GOT3 (cell line): ENCODE results near the gene BCAS3.
"Not testable (repeated sequence)": the region's sequence is repeated elsewhere in the genome, so short reads cannot be mapped to it uniquely, and the experiment has no call there.

Experiments used
- DNase-seq: peaks from one replicate; lab custom pipeline; 2025; ENCODE audit warnings: mixed read lengths; lab: John Stamatoyannopoulos, UW

BCAS3 gene

DNA sequence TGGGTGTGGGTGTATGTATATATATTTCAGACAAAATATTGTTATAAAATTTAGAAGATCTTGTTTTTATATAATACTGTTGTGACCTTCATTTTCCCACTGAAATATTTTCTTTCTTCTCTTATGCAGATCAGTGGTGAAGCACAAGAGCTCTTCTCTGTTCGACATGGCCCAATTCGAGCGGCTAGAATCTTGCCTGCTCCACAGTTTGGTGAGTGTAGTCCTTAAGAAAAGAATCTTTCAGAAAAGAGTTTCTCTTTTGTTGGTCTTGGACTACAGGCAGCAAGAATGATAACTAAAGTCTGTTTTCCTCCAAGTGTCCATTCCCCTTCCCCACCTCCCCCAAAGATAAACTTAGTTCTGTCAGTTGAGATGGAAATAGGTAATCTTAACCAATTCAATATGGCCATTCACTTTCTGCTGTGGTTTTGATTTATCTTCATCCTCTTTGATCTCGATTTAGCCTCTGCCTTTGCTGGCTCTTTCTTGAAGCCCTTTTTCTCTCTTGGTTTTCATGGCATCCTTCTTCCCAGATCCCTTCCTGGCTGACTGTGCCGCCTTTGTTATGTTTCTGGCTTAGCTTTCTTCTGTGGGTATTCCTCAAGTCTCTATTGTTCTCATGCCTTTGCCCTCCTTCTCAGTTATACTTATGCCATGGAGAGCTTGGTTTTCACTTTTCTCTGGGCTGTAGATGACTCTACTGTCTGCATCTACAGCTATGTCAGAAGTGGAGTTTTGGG is 69.6 kb downstream of the BCAS3 start:
- no peak for DNase-seq

DNA sequence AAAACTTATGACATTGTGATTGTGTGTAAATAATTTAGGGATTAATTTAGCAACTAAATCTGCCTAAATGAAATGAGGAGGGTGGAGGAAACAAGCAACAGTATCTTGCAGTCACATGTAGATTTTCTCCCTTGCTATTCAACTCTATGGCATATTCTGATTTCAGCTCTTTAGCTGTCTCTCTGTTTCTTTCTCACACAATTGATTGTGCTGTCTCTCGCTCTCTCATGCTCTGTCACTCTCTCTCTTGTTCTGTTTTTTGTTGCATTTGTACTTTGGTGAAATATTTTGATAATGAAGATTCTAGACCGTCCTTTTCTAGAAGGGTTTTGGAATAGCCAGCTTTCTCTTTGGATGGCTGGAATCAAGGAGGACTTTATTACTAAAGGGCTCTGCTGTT is 70.6 kb downstream of the BCAS3 start:
- no peak for DNase-seq

DNA sequence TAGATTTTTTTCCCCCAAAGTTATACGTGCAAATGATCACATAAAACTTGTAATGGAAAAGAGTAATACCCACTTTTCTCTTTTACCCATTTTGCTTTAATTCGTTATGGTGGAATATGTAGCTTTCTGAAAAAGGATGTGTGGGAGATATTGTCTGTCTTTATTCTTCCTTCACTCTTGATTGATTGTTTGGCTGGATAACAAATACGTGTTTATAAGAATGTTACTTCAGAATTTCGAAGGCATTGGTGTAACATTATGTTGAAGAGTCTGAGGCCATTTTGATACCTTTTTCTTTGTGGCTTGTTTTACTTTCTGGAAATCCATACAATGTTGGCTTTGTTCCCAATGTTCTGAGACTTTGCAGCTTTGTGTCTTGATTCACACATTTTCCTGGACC is 71.4 kb downstream of the BCAS3 start:
- DNase-seq = no peak

DNA sequence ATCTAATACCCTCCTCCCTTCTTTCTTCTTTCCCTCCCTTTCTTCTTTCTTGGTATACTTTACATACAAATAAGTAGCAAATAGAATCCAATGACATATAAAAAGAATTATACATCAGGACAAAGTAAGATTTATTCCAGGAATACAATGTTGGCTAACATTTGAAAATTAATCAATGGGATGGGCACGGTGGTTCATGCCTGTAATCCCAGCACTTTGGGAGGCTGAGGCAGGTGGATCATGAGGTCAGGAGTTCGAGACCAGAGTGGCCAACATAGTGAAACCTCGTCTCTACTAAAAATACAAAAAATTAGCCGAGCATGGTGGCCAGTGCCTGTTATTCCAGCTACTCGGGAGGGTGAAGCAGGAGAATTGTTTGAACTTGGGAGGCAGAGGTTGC is 72.1 kb downstream of the BCAS3 start:
- no peak for DNase-seq

DNA sequence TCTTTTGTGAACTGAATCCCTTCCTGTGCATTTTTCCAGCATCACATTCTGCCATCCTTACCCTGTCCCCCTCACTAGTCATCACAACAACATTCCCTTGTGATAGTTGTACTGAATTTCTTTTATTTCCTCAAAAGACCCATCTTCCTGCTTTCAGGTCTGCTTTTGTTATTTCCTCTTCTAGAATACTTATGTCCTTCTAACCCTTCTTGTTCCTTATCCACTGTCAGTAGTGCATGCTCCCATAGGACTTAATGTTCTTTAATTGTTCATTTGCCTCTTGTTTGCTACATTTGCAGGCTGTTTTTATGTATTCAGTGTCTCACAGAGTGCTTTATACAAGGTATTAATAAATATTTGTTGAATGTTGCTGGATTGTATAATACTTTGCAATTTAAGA is 73.0 kb downstream of the BCAS3 start:
- no peak for DNase-seq

DNA sequence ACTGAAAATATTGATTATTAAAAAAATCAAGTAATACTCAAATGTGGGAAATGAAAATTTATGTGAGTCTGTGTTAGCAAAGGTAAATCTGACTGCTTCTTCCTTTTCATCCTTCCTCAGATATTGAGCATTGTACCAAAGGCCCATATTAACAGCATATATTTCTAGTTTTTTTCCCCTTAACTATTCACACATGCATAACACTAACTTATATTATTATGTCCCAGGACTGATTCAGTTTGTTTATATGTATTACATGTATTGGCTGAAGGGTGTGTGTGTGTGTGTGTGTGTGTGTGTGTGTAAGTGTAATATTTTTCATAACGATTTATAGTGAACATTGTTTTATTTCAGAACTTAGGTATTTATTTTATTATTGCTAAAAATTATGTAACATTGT is 74.2 kb downstream of the BCAS3 start:
- DNase-seq = no peak

DNA sequence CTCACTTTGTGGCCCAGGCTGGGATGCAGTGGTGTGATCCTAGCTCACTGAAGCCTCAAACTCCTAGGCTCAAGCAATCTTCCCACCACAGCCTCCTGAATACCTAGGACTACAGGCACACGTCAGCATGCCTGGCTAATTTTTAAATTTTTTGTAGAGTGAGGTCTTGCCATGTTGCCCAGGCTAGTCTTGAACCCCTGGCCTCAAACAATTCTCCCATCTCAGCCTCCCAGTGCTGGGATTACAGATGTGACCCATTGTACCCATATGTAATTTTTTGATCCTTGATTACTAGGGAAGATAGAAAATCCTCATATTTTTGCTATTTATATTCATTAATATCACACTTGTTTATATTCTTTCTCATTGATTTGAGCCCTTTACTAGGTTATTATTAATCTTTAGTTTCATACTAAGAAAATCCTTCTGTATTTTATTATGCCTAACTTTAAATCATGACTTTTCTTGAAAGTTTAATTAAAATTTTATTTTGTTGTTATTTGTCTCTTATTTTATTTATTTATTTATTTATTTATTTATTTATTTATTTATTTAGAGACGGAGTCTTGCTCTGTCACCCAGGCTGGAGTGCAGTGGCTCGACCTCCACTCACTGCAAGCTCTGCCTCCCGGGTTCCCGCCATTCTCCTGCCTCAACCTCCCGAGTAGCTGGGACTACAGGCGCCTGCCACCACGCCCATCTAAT is 75.4 kb downstream of the BCAS3 start:
- no peak for DNase-seq

DNA sequence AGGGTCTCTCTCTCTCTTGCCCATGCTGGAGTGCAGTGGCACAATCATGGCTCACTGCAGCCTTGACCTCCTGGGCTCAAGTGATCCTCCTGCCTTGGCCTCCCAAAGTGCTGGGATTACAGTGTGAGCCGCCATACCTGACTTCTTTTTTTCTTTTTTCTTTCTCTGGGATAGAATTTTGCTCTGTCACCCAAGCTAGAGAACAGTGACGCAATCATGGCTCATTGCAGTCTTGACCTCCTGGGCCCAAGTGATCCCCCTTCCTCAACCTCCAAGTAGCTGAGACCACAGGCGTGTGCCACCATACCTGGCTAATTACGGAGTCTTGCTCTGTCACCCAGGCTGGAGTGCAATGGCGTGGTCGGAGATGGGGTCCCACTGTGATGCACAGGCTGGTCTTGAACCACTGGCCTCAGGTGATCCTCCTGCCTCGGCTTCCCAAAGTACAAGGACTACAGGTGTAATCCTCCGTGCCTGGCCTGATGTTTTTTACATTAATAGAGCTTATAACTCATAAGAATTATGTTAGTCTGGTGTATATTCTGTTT is 76.5 kb downstream of the BCAS3 start:
- DNase-seq = no peak

DNA sequence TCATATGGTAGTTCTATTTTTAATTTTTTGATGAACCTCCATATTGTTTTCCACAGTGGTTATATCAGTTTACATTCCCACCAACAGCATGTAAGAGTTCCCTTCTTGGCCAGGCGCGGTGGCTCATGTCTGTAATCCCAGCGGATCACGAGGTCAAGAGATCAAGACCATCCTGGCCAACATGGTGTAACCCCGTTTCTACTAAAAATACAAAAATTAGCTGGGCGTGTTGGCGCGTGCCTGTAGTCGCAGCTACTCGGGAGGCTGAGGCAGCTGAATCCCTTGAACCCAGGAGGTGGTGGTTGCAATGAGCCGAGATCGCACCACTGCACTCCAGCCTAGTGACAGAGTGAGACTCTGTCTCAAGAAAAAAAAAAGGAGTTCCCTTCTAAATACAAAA is 79.1 kb downstream of the BCAS3 start:
- DNase-seq = not testable (repeated sequence)

DNA sequence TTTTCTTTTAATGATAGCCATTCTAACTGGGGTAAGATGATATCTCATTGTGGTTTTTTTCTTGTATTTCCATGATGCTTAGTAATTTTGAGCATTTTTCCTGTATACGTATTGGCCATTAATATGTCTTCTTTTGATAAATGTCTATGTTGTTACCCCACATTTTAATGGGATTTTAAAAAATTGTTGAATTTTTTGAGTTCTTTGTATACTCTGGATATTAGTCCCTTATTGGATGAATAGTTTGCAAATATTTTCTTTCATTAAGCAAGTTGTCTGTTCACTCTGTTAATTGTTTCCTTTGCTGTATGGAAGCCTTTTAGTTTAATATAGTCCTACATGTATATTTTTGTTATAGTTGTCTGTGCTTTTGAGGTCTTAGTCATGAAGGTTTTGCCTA is 79.8 kb downstream of the BCAS3 start:
- no peak for DNase-seq

DNA sequence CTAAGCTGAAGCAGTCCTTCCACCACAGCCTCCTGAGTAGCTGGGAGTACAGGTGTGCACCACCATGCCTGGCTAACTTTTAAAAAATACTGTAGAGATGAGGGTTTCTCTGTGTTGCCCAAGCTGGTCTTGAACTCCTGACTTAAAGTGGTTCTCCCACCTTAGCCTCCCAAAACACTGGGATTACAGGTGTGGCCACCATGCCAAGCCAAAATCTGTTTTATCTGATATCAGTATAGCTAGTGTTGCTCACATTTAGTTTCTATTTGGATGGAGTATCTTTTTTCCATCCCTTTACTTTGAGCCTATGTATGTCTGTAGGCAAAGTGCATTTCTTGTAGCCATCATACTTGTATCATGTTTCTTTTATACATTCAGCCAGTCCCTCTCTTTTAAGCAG is 82.1 kb downstream of the BCAS3 start:
- no peak for DNase-seq

DNA sequence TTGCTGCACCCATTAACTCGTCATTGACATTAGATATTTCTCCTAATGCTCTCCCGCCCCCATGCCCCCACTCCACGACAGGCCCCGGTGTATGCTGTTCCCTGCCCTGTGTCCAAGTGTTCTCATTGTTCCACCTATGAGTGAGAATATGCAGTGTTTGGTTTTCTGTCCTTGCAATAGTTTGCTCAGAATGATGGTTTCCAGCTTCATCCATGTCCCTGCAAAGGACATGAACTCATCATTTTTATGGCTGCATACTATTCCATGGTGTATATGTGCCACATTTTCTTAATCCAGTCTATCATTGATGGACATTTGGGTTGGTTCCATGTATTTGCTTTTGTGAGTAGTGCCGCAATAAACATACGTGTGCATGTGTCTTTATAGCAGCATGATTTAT is 83.7 kb downstream of the BCAS3 start:
- not testable (repeated sequence) for DNase-seq

DNA sequence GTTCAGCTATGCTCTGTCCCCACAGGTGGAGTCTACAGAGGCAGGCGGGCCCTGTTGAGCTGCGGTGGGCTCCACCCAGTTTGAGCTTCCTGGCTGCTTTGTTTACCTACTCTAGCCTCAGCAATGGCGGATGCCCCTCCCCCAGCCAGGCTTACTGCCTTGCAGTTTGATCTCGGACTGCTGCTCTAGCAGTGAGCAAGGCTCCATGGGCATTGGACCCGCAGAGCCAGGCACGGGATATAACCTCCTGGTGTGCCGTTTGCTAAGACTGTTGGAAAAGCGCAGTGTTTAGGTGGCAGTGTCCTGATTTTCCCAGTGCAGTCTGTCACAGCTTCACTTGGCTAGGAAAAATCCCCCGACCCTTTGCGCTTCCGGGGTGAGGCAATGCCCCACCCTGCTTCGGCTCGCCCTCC is 89.1 kb downstream of the BCAS3 start:
- DNase-seq = no peak

DNA sequence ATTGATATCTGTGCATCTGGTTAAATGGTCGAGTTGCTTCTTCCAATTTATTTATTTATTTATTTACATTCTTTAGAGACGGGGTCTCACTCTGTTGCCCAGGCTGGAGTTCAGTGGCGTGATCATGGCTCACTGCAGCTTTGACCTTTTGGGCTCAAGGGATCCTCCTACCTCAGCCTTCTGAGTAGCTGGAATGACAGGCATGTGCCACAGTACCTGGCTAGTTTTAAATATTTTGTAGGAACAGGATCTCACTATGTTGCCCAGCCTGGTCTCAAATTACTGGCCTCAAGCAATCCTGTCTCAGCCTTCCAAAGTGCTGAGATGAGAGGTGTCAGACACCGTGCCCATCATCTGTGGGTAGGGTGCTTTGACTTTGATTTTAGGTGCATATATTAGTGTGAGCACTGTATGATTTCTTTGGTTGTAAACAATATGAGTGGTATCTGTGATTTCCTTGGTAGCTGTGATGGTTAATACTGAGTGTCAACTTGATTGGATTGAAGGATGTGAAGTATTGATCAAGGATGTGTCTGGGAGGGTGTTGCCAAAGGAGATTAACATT is 90.2 kb downstream of the BCAS3 start:
- DNase-seq = no peak

DNA sequence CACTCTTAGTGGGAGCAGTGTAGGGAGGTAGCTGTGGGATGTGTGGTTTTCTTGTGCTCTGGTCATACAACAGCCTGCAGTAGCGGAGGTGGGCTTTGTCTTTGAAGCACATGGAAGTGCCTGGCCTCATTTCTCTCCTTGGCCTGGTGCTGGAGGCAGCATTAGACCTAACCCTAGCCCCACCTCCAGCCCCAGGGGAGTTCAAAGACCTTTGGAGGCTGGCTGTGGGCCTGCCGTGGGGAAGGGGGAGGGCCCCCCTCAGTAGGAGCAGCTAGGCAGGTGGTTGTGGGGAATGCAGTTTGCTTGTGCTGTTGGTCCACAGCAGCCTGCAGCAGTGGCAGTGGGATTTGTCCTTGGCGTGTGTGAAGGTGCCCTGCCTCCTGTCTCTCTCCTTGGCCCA is 91.7 kb downstream of the BCAS3 start:
- DNase-seq = no peak

DNA sequence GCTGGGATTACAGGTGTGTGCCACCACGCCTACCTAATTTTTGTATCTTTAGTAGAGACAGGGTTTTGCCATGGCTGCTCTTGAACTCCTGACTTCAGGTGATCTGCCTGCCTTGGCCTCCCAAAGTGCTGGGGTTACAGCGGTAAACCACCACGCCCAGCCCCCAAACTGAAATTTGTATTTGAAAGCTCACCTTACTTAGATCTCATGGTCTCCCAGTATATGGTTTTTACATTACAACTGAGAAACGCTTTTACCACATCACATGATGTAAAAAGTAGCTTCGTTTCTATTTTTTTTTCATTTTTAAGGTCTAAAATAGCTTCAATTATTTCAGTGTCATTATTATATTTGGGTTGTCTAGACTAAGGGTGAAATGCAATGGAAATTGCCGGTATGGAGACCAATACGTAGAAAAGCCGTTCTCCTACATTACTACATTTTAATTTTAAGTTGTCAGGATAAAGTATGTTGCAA is 93.3 kb downstream of the BCAS3 start:
- DNase-seq = no peak

DNA sequence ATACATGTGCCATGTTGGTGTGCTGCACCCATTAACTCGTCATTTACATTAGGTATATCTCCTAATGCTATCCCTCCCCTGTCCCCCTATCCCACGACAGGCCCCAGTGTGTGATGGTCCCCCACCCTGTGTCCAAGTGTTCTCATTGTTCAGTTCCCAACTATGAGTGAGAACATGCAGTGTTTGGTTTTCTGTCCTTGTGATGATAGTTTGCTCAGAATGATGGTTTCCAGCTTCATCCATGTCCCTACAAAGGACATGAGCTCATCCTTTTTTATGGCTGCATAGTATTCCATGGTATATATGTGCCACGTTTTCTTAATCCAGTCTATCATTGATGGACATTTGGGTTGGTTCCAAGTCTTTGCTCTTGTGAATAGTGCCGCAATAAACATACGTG is 94.0 kb downstream of the BCAS3 start:
- not testable (repeated sequence) for DNase-seq

DNA sequence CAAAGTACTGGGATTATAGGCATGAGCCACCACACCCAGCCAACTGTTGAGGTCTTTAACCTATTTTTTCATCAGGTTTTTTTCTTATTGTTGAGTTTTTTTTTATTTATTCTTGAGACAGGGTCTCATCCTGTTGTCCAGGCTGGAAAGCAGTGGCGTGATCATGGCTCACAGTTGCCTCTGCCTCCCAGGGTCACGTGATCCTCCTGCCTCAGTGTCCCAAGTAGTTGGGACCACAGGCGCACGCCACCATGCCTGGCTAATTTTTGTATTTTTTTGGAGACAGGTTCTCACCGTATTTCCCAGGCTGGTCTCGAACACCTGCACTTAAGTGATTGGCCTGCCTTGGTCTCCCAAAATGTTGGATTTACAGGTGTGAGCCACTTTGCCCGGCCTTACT is 95.9 kb downstream of the BCAS3 start:
- DNase-seq = no peak

DNA sequence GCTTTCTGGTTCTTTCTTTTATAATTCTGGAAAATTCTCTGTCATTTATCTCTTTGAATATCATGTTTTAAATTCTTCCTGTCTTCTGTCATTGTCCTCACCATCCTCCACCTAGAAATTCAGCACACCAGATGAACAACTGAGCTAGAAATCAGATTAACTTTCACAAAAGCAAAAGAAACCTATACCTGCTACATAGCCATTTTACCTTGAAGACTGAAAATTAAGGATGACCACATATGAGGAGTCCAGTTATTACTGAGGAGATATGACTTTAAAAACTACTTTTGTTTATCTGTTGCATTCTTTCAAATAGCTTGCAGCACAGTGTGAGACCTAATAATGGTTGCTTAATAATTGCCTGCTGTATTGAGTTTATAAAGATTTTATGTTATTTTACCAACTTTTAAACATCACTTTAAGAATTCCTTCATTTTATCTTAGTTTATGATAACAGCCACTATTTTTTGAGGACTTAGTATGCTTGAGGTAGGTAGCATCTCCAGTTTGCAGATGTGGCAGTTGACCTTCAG is 104.3 kb downstream of the BCAS3 start:
- DNase-seq = no peak

DNA sequence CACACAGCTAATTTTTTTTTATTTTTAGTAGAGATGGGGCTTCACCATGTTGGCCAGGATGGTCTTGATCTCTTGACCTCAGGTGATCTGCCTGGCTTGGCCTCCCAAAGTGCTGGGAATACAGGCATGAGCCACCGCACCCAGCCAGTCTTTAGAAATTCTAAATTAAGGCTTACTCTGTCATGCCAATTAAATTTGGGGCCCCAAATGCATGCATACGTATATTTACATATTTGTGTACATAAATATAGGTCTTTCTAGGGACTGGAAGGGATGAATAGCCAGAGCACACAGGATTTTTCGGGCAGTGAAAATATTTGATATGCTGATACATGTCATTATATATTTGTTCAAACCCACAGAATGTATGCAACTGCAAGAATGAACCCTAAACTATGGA is 105.1 kb downstream of the BCAS3 start:
- DNase-seq = no peak

DNA sequence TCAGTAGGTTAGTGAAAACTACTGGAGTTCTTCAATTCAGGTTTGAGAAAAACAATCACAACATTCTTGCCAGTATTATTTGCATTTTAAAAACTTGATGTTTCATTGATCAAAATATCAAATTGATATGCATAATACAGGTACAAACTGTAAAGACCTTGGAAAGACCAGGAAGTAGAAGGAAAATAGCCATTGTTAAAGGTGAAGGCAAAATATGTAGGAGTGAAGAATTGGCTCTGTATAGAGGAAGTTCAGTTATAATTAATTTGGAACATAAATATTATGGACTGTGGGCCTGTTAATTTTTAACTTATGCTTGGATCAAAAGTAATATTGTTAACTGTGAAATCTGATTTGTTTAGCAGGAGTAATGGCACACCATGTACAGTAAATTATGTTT is 112.6 kb downstream of the BCAS3 start:
- no peak for DNase-seq

DNA sequence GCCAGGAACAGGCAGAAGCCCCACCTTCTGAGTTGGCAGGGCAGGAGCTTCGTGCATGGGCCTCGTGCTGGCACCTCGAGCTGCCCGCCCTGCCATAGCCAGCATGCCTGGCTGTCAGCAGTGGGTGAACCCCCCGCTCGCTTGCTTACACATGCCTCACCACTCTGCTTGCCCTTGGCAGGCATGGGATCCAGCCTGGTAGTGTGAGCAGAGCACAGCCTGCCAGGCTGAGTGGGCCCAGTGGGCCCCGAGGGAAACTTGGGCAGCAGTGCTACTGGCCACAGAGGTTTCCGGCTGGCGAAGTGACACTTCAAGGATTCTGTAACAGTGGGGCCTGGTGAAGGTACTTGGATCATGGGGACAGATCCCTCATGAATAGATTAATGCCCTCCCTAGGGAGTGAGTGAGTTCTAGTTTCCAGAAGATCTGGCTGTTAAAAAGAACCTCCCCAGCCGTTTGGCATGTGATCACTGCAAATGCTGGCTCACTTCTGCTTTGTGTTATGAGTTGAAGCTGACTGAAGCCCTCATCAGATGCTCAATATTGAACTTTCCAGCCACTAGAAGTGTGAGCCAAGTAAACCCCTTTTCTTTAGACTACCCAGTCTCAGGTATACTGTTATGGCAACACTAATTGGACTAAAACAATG is 114.7 kb downstream of the BCAS3 start:
- no peak for DNase-seq
